Stimulated activated naive CD4-positive, alpha-beta T cell treated with Interleukin-2 at 50 U/mL for 16 hours (primary cell): Measurements from ENCODE around the gene FARP1.

Experiments
- DNase-seq: peaks from one replicate; lab custom pipeline; 2025; lab: John Stamatoyannopoulos, UW

FARP1 gene

DNA sequence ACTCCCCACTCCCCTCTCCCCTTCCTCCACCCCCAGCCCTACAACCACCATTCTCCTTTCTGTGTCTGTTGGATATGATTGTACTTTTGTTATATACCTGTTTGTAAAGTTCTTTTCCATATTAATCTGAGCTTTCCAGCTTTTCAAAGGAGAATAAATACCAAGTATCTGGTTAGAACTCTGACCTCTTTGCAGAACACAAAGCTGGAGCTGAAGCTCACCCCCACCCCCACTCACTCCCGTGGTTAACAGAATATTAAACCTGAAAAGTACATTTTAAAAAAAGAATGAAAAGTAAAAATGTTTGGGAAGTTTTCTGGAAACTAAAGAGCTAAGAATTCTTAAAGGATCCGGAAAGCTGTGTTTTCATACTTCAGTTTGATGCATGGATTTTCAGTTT lies 189.3 kb downstream of the FARP1 start:
- DNase-seq, result no peak

DNA sequence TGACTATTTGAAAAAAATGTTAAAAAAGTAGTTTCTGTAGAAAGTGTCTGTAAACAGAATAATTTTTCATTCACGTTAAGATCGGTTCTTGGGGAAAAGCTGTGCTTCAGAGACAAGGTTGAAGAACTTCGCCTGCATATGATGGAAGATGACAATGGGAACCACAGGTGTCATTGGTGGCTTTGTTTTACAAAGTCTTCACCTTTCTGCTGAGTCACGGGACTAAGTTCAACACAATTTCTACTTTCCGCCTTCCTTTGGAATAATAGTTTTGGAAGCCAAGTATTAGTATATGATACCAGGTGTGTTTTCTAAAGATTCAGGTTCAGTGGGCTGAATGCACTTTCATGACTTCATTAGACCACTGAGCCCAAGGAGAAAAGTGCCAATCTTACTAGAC lies 189.8 kb downstream of the FARP1 start:
- no peak for DNase-seq

DNA sequence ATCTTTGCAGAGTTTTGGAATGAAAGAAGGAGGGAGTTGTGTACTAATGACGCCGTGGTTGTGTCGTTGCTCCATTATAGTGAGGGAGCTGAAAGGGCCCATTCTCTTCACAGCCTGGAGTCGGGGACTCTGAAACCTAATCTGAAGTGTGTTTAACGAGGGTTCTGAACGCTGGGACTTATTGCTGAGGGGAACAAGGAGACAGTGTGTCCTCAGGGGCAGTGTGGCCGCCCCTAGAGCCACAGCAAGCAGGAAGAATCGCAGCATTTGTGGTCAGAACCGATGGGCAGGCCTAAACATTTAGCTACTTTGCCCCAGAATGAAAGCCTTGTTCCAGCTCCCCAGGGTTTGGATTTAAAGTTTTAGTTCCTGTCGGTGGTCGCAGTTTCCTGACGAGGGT lies 190.6 kb downstream of the FARP1 start:
- DNase-seq, result no peak

DNA sequence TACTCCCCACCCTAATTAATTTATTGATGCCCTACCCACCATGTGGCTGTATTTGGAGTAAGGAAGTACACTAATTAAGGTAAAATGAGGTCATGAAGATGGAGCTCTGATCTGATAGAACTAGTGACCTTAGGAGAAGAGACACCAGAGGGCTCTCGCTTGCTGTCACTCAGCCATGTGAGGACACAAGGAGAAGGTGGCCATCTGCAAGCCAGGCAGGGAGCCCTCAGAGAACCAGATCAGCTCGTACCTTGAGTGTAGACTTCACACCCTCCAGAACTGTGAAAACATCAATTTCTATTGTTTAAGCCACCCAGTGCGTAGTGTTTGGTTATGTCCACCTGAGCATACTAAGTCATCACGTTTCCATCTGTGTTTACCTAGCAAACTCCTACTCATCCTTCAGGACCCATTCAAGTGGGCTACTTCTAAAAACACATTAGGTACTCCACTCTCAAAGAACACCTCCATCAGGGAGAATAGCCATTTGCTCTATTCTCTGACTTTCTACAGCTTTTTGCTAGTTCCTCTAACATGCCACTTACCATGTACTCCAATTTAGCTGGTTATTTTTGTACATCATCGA lies 191.8 kb downstream of the FARP1 start:
- DNase-seq, result no peak

DNA sequence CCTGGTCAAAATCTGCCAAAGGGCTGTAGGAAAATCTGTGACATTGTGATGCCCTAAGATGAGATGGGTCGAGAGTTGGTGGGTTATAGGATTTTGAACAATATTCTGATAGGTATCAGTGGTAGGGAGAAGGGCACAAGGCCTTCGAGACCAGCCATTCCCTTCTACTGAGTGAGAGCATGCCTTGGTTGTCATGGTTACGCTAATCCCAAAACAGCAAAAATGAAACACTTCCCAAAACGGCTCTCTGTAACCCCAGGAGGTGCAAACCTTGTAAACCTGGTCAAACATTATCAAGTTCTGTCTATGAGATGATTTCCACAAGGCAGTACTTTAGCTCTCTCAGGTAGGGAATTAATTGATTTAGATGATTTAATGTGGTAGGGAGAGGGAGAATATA lies 192.8 kb downstream of the FARP1 start:
- DNase-seq, result no peak

DNA sequence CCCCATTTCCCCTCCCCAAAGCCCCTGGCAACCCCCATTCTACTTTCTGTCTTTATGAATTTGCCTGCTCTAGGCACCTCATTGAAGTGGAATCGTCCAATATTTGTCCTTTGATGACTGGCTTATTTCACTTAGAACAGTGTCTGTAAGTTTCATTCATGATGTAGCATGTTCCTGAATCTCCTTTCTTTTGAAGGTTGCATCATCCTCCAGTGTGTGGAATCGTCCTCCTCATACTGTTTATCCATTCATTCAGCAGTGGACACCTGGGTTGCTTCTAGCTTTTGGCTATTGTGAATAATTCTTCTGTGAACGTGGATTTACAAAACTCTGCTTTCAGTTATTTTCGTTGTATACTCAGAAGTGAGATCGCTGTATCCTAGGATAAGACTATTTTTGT lies 195.4 kb downstream of the FARP1 start:
- DNase-seq, result no peak

DNA sequence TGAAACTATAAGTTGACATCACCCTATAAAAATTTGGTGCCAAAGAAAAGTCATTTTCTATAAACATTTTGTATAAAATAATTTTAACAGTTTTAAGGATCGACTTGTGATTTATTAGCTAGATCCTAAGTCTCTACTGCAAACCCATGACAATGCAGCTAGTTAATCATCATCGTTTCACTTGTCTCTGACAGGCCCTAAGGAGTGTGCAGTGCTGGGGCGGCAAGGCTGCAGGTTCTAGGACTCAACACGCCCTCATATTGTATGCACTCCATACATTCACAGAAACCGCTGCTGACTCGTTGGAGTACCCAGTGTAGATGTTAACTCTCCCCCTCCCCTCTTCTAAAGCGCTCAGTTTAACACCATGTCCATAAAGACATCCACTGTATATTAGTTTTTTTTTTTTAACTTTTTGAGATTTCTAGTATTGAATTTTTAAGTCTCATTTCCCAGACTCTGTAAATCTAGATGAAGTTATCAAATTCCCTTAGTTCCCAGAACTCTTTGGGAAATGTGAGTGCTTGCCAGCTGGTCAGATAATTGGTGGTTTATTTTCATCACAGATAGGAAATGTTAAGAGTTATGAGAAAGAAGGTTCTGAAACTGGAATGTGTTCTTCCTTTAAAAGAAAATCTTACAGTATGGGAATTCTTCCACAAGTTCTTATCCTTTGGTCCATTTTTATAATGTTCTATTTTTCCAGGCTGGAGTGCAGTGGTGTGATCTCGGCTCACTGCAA lies 197.0 kb downstream of the FARP1 start:
- DNase-seq, result no peak

DNA sequence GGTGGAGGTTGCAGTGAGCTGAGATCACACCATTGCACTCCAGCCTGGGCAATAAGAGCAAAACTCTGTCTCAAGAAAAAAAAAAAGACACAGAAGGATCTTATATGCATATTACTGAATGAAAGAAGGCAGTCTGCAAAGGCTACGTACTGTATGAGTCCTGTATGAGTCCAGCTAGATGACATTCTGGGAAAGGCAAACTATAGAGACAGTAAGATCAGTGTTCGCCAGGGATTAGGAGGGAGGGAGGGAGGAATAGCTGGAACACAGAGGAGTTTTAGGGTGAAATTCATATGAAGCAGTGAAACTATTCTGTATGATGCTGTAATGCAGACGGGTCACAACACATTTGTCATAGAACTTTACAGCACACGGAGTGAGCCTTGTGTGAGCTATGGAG lies 200.1 kb downstream of the FARP1 start:
- DNase-seq, result no peak

DNA sequence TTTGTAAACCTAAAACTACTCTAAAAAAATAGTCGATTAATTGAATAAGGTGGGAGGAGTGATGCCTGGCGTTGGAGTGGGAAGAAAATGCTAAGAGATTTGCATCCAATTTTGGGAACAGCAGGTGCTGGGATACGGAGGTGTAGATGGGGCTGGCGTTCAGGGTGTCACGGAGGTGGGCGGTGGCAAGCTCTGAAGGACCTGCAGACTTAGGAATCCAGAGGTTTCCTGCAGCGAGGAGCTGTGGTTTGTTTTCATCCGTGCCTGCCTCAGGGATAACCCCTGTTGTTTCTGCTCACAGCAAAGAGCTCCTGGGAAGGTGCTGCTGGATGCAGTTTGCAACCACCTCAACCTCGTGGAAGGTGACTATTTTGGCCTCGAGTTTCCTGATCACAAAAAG lies 200.6 kb downstream of the FARP1 start:
- no peak for DNase-seq

DNA sequence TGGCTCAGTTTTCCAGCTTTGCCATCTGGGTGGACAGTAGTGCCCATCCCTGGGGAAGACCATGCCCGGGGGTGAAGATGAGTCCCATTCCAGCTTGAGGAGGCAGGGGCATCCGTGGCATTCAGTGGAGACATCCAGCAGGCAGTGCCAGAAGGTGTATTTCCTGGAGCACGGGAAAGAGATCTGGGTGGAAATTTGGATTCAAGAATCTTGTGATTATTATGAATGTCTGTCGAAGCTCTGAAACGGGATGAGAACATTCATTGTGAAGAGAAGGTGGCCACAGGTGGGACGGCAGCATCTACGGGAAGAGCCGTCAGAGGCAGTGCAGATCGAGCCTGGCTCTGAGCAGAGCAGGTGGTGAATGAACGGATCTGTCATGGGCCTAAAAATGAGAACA lies 201.5 kb downstream of the FARP1 start:
- no peak for DNase-seq

DNA sequence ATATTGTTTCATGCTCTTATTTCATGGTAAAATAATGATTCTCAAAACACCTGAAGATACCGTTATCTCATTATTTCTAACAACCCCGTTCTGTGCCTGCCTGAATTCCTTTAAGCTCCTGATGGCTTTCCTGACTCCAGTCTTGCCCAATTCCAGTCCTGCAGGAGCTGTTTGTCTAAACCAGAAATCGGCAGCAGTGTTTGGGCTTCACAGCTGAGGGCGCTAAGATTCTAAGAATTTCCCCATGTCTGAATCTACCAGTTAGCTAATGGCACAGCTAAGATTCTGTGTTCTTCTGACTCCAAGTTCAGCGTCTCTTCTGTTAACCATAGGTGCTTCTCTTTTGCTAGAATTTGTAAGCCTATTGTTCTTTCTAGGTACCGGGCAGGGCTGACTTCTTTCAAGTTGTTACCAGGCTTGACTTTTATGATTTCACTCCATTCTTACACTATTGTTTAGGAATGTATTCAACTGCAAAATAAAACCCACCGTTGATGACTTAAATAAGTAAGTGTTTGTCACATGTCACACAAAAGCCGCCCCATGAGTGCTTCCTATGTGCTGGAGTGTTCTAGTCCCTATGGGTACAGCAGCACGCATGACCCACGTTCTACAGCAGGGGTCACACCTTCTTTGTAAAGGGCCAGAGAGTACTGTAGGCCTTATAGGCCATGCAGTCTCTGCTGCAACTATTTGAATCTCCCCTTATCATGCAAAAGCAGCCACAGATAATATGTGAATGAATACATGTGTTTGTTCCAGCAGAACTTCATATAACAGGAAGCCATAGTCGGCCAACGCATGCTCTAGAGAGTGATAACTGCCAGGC lies 202.4 kb downstream of the FARP1 start:
- no peak for DNase-seq

DNA sequence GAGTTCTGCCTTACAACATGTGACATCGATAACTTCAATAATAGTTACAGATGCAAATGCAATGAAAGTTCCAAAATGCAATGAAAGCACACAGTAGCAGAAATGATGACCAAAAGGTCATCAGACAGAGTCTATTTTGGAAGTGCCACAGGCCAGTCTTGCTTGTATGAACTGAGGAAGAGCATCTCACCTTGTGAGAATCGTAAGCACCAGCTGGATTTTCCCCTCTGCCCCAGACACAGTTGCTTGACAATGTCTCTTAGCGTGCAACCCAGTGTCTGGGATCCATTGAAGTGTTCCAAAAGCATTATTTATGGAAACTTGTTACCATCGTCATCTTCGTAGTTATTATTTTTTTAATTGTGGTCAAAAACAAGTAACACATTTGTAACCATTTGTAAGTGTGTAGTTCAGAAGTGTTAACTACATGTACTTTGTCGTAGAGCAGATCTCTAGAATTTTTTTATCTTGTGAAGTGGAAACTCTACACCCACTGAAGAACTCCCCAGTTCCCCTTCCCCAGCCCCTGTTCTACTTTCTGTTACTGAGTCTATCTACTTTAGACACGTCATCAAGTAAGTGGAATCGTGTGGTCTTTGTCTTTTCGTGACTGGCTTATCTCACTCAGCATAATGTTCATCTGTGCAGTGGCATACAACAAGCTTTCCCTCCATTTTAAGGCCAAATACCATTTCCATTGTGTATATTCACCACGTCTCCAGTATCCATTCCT lies 204.2 kb downstream of the FARP1 start:
- DNase-seq, result no peak

DNA sequence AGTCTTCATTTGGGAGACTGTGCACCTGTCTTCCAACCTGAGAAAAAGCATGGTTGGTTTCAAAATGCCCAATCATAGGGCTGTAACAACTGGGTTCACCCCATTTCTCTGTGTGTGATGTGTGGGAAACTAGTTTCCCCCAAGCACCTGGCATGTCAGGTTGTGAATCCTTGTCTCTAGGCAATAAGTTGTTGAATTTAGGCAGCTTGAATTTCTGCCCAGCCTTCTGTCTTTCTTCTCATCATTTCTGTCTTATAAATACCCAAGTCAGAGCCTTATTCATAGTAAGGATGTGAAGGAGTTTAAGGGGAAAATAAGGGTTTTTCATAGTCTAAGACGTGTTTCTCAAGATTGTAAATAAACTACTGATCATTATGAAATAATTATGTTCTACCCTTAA lies 204.9 kb downstream of the FARP1 start:
- no peak for DNase-seq

DNA sequence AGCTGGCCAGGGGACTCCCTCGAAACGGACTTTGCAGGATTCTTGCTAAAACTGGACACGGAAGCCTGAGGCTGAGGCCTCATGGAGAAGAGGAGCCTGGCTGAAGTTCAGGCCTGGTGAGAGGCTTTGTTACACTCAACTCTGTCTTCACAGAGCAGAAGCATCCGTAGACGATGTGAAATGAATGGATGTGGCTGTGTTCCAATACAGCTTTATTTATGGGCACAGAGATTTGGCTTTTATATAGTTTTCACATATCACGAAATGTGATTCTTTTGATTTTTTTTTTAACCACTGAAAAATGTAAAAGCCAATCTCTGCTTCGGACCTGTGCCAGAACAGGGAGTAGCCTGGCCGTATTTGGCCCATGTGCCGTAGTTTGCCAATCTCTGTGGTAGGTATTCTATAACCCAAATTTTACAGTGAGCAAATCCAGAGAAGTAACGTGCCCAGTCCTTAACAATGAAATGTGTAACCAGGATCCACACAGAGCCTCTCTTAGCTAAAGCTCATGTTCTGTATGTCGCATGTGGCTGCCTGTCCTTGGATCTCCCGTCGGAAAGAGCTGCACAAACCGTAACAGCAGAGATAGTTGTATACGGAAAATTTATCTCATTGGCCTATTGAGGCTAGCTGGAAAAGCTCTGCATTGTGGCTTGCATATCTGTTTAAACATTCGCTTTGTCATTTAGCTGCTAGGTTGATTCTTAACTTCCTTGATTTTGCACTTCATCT lies 205.7 kb downstream of the FARP1 start:
- no peak for DNase-seq

DNA sequence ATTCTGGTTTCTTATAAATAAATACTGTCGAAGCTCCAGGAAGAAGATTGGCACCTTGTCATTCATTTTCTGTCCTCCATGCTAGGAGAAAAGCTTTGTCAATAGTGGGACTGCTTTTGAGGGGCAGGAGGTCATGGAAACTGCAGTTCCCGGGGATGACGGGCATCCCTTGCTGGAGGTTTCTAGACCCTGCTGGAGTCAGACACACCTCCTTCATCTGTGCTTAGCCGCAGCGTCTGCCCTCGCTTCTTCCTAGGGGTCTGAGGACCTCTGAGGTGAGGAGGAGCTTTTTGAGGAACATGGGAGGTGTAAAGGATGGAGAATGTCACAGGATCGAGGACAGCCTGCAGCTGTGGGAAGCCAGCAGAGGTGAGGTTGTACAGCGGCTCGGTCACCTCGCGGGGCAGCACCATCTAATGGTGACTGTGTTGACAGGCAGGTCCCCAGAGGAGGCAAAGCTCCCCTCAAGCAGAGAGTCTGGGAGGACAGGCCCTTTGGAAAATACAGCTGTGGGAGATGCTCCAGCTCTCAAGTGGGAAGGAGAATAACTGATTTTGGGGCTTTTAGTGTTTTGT lies 206.9 kb downstream of the FARP1 start:
- no peak for DNase-seq

DNA sequence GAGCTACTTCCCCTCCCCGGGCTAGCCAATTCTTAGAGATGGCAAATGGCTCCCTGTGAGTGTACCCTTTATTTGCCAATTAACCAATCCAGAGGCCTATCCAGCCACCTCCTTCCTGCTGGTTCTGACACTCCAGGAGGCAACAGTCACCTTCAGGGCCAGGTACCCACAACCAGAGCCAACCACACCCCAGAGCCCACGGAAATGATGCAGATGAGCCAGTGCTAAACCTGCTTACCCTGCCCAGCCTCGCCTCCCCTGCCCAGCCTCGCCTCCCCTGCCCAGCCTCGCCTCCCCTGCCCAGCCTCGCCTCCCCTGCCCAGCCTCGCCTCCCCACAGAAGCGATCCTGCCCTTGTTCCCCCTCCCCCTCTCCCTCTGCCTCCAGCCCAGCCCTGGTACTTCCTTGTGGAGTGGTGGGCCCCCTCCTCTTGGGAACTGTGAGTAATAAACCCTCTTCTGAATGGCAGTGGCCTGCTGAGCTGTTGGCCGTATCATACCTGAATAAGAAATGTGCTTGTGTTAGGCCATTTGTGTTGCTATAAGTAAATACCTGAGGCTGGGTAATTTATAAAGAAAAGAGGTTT lies 207.9 kb downstream of the FARP1 start:
- no peak for DNase-seq

DNA sequence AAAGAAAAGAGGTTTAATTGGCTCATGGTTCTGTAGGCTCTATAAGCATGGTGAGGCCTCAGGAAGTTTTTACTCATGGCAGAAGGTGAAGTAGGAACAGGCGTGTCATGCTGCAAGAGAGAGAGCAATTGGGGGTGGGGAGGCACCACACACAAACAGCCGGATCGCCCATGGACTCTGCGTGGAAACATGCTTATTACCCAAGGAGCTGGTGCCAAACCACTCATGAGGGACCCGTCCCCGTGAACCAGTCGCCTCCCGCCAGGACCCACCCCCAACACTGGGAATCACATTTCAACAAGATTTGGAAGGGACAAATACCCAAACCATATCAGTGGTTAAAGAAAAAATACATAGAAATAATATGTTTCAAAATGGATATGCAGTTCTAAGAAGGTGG lies 208.7 kb downstream of the FARP1 start:
- no peak for DNase-seq

DNA sequence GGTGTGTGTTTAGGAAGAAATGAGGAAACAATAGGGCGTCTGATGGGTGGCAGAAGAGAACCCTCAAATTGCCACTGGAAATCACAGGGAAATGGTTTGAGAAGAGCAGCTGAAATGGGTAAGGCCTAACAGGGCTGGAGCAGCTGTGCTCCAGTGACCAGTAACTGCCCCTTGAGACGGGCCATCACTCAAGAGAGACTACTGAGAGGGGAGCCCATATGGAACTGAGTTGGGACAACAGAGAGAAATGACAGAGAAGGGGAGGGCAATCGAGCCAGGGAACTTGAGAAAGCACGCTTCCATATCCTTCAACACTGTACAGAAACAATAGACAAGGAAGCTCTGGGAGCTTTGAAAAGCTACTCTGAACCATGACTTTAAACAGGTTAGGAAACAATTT lies 209.3 kb downstream of the FARP1 start:
- no peak for DNase-seq

DNA sequence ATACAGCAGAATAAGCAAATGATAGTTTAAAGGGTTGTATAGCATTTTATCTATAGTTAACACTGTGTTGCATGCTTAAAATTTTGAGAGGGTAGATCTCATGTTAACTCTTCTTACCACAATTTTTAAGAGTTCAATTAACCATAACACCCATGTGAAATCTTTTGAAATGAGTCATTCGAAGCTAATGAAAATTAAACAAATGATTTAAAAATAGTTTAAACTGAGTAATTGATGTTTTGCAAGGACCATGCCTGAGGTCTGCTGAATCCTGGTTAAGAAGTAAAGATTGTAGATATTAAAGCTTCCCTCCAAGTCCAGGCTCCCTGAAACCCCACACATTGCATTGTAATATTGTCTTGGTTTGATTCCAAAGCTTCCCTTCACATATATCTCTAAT lies 210.9 kb downstream of the FARP1 start:
- no peak for DNase-seq

DNA sequence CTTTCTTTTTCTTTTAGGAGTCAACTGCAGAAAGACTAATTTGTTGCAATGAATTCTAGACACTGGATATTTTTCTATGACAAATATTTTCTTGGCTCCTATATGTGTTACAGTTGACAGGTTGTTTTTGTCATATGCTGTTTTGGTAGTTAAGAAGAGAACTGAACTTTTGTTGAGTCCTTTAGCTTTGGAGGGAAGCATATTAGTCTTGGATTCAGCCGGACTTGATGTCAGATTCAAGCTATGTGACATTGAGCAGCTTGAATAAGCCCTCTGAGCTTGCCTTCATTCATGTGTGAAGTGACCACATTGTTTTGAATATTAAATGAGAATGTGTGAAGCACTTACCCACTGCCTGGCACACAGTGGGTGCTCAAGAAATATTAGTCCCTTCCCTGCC lies 216.0 kb downstream of the FARP1 start:
- DNase-seq, result no peak

DNA sequence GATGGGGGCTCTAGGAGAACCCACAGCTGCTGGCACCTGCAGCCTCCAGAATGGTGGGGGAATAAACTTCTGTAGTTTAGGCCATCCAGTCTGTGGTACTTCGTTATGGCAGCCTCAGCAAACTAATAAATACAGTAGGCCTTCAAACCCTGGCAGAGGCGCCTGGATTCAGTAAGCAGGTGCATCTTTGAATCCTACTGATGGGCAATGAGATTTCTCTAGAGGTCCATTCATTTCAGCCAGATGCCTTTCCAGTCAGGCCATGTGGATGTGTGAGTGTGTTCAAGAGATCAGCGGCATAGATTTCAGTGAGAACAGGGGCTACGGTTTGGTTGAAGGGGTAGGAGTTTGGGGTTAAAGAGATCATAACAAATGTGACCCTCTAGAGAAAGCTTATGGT lies 217.7 kb downstream of the FARP1 start:
- DNase-seq, result no peak
